ENCODE results near the gene UNC13D. TPM values are rescaled to one million over a fixed set of nuclear protein-coding genes. Genes with fewer than 3 reads are reported as not detected.

Gene UNC13D
- total RNA-seq, 2 experiments from 2014 or later = 8.0 to 17.8 TPM

DNA sequence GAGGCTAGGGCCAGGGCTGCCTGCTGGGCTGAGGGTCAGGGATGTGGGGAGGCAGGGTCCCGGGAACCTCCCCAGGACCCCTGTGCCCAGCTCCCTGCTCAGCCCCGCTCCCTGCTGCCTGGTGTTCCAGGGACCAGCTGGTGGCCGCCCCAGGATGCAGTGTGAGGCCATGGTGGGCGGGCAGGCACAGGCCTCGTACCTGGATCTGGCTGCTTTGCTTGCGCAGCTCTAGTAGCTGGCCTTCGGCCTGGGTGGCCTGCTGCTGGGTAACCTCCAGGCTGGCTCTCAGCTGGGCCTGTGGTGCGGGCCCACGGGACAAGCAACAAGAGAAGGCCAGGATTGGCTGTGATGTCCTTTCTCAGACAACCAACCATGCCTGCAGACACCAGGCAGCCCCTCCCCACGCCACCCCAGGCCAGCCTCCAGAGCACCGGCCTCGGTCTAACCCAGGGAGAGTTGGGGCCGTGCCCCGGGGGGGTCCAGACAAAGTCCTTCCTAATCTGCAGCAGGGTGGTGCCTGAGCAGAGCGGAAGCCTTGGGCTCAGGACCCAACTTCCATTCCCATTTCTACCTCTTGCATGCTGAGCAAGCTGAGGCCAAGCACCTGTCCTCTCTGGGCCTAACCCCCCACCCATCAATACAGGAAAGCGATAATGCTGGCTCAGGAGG is 48.5 kb upstream of the UNC13D start:
- Histone ChIP-seq H3K4me3 (ENCODE audit: low read depth, low read length, poor library complexity, severe bottlenecking) (no peak overlapping the region), H3K79me2 (ENCODE audit: insufficient read depth, low read depth, low read length) (peaks cover 20% of the 10 kb centered on the region), H3K4me2 (ENCODE audit: low read length) (no peak overlapping the region), H4K20me1 (ENCODE audit: insufficient read depth, low read length) (no peaks in the 10 kb centered on the region), H3K9me3 (ENCODE audit: low read length) (no peaks in the 10 kb centered on the region), H3K4me1 (ENCODE audit: insufficient read depth, low read length, poor library complexity, severe bottlenecking) (peaks cover 23% of the 10 kb centered on the region), H3K9me2 (ENCODE audit: insufficient read depth, low read length) (no peaks in the 10 kb centered on the region), H3K27ac (ENCODE audit: low read depth, low read length, poor library complexity, severe bottlenecking) (no peak overlapping the region), H3K36me3 (ENCODE audit: insufficient read depth, low read length) (peaks cover 43% of the 10 kb centered on the region), H2AFZ (ENCODE audit: low read length) (no peak overlapping the region)
- POLR2A ChIA-PET = interaction anchor here (0.6 kb wide), 1 partner anchor 88 kb away, joined by 3 read pairs; no protein-coding TSS in a partner anchor
- CTCF ChIA-PET (ENCODE audit: unreplicated experiment) = interaction anchor here (0.5 kb wide), 1 partner anchor 48 kb away, joined by 9 read pairs; the partner anchor contains the start of gene UNC13D
- intact Hi-C loops (cut with micrococcal nuclease; ENCODE audit: unreplicated experiment) = no loop called here
- no peak for DNase-seq (ENCODE audit: low spot score)
- no peak for TF ChIP-seq EZH2phosphoT487 (IDR thresholded peaks at IDR 0.05; ENCODE audit: borderline replicate concordance, low read depth, low read length)
- TF ChIP-seq, protein P1, sequence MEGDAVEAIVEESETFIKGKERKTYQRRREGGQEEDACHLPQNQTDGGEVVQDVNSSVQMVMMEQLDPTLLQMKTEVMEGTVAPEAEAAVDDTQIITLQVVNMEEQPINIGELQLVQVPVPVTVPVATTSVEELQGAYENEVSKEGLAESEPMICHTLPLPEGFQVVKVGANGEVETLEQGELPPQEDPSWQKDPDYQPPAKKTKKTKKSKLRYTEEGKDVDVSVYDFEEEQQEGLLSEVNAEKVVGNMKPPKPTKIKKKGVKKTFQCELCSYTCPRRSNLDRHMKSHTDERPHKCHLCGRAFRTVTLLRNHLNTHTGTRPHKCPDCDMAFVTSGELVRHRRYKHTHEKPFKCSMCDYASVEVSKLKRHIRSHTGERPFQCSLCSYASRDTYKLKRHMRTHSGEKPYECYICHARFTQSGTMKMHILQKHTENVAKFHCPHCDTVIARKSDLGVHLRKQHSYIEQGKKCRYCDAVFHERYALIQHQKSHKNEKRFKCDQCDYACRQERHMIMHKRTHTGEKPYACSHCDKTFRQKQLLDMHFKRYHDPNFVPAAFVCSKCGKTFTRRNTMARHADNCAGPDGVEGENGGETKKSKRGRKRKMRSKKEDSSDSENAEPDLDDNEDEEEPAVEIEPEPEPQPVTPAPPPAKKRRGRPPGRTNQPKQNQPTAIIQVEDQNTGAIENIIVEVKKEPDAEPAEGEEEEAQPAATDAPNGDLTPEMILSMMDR (conservative IDR thresholded peaks at IDR 0.05; ENCODE audit: low read length) = no peak
- BruUV-seq (replicated peaks) = no TSS peak

DNA sequence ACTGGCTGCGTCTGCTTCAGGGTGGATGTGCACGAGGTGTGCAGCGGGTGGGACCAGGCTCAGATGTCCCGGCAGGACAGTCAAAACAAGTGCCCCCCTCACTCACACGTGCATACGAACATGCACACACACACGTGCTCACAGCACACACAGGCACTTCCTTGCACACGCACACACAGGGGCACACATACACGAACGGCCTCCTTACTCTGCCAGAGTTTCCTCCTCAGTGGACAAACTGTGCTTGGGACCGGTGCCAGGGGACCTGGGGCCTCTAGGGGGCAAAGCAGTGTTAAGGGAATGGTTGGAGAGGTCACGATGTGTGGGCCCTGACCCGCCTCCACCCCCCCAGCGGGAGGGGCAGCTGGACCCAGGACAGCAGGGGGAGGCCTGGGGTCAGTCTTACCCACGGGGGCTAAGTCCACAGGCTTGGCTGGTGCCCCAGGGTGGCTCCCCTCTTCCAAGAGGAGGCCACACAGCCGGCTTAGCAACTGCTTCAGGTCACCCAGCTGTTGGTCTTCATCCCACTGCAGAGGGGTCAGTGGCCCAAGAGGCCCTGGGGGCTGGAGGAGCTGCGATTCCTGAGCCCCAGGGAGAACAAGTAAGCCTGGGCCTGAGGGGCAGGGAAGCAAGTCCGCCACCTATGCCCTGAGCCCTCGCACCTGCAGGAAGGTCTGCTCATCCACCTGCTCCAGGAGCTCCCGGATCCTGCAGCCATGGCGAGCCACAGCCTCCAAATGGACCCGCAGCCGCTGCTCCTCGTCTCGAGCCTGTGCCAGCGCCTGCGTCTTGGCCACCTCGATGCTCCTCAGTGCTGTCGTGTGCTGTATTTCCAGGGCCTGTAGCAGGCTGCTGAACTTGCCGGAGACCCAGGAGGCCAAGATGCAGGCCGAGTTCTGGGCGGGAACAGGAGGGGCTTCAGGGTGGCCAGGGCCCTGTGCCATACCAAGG is 47.7 kb upstream of the UNC13D start:
- BruUV-seq (replicated peaks) = no TSS peak
- intact Hi-C loops (cut with micrococcal nuclease; ENCODE audit: unreplicated experiment) = no loop called here
- DNase-seq (ENCODE audit: low spot score) = no peak
- Histone ChIP-seq H3K27ac (ENCODE audit: low read depth, low read length, poor library complexity, severe bottlenecking) (no peak overlapping the region), H3K36me3 (ENCODE audit: insufficient read depth, low read length) (peaks cover 38% of the 10 kb centered on the region), H3K4me2 (ENCODE audit: low read length) (no peak overlapping the region), H3K4me1 (ENCODE audit: insufficient read depth, low read length, poor library complexity, severe bottlenecking) (peaks cover 16% of the 10 kb centered on the region), H3K4me3 (ENCODE audit: low read depth, low read length, poor library complexity, severe bottlenecking) (no peak overlapping the region), H2AFZ (ENCODE audit: low read length) (no peak overlapping the region), H3K9me2 (ENCODE audit: insufficient read depth, low read length) (no peaks in the 10 kb centered on the region), H3K9me3 (ENCODE audit: low read length) (no peaks in the 10 kb centered on the region), H3K79me2 (ENCODE audit: insufficient read depth, low read depth, low read length) (peaks cover 20% of the 10 kb centered on the region), H4K20me1 (ENCODE audit: insufficient read depth, low read length) (no peaks in the 10 kb centered on the region)
- ChIA-PET POLR2A (no interaction called here), CTCF (ENCODE audit: unreplicated experiment) (interaction anchor here (0.5 to 0.8 kb wide), 2 partner anchors 48 to 203 kb away, joined by 4 to 9 read pairs; partner anchors contain the start of gene UNC13D)
- TF ChIP-seq, protein P1 (conservative IDR thresholded peaks at IDR 0.05; ENCODE audit: low read length) = no peak
- no peak for TF ChIP-seq EZH2phosphoT487 (IDR thresholded peaks at IDR 0.05; ENCODE audit: borderline replicate concordance, low read depth, low read length)

All from OCI-LY7 (cell line).